ENCODE results near the gene OLFM4. TPM values are rescaled to one million over a fixed set of nuclear protein-coding genes. Genes with fewer than 3 reads are reported as not detected.

OLFM4 gene
- polyA plus RNA-seq, 2 of the 4 experiments (the other 2 are of a cell fraction) = not detected

DNA sequence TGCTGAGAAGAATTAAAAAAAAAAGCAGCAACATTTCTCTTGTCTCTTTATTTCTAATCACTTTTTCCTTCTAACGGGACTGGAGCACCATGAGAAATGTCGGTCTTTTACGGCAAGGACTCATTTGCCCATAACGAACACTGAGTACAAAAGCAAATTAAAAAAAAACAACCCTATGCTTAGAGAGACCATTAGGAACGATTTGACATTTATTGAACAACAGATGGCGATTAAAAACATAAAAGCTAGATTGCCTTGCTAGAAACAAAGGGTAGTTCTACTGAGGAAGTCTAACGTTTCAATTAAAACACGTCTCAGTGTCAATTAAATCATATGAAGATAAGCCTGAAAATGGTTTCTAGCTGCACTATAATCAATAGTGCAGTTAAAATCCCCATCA is 51.1 kb downstream of the OLFM4 start:
- CTCF ChIA-PET = no interaction called here
- DNase-seq (ENCODE audit: low read depth in 1 of 2, low spot score in 1 of 2) (no peak), ATAC-seq (no peak), FAIRE-seq (no peak)
- POLR2A ChIA-PET = no interaction called here
- no peak overlapping the region for H3K4me3 ChIP-seq
- no peaks in the 10 kb centered on the region for H3K9me3 ChIP-seq
- H3K4me2 ChIP-seq = no peak overlapping the region
- 13% methylated on average over 8 of the region's 8 CpGs for WGBS (ENCODE audit: missing lambda C conversion rate)
- TF ChIP-seq POLR2AphosphoS2 (conservative IDR thresholded peaks at IDR 0.05; ENCODE audit: low read length) = no peak
- TF ChIP-seq CBX2 (IDR thresholded peaks at IDR 0.05; ENCODE audit: borderline replicate concordance, low read depth) = no peak
- no peak for TF ChIP-seq ZFP36 (IDR thresholded peaks at IDR 0.05; ENCODE audit: borderline replicate concordance, partially characterized antibody)
- TF ChIP-seq, protein P1, sequence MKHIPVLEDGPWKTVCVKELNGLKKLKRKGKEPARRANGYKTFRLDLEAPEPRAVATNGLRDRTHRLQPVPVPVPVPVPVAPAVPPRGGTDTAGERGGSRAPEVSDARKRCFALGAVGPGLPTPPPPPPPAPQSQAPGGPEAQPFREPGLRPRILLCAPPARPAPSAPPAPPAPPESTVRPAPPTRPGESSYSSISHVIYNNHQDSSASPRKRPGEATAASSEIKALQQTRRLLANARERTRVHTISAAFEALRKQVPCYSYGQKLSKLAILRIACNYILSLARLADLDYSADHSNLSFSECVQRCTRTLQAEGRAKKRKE (CRISPR knock-in tag; IDR thresholded peaks at IDR 0.05; ENCODE audit: low read depth) = no peak
- TF ChIP-seq RARB (CRISPR knock-in tag; IDR thresholded peaks at IDR 0.05) = no peak
- no peaks in the 10 kb centered on the region for H3K4me1 ChIP-seq
- H3K27ac ChIP-seq = no peak overlapping the region

GRCh38 chr13:53088871-53089270 is 60.3 kb downstream of the OLFM4 start:
- DNase-seq (ENCODE audit: low read depth in 1 of 2, low spot score in 1 of 2) = no peak
- Histone ChIP-seq H3K27ac (no peak overlapping the region), H3K4me1 (no peaks in the 10 kb centered on the region), H3K4me2 (no peak overlapping the region), H3K4me3 (no peak overlapping the region), H3K9me3 (no peaks in the 10 kb centered on the region)
- POLR2A ChIA-PET = no interaction called here
- no peak for FAIRE-seq
- TF ChIP-seq ZSCAN20 (CRISPR knock-in tag; IDR thresholded peaks at IDR 0.05) = no peak
- TF ChIP-seq SMC3 (IDR thresholded peaks at IDR 0.05) = no peak
- WGBS (ENCODE audit: missing lambda C conversion rate) = 38% methylated on average over 3 of the region's 3 CpGs
- CTCF ChIA-PET = no interaction called here
- no peak for ATAC-seq

DNA sequence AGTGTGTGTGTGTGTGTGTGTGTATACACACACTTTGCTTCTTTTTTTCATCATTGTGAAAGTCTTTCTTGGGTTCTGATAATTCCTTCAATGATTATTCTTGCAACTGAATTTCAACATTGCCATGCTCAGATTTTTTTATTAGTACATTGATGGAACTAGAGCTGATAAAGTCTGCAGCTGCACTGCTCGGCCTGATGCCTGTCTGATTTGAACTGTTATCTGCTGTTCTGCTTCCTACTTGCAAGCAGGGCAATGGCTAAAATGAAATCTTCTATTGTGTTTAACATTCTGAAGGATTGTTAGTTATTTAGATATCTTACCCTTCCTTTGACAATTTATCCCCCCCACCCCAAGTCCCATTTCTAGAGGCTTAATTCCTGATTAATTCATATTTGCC is 61.3 kb downstream of the OLFM4 start:
- 6% methylated on average over 1 of the region's 1 CpG for WGBS (ENCODE audit: missing lambda C conversion rate)
- POLR2A ChIA-PET = interaction anchor here (0.7 kb wide), 1 partner anchor 35 kb away, joined by 3 read pairs; no protein-coding TSS in a partner anchor
- ATAC-seq = no peak

DNA sequence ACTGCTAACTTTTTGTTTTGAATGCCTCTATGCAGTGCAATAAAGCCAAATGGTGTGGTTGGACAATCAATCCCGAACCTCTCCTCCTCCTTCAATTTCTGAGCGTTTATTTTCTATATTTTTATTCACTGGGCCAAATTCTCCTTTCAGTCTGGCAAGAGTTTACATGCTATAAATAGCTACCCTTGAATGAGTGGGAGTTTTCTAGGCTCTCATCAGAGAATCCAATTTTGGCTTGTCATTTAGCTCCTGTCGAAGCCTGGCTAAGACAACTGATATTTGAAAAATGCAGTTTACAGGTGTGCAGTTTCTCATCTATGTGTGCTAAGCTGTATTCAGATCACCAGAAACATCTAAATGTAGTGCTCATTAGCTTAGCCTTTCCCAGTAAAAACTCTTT is 61.8 kb downstream of the OLFM4 start:
- POLR2A ChIA-PET = interaction anchor here (0.7 kb wide), 1 partner anchor 36 kb away, joined by 3 read pairs; no protein-coding TSS in a partner anchor
- no peaks in the 10 kb centered on the region for H3K9me3 ChIP-seq
- no peak overlapping the region for H3K27ac ChIP-seq
- H3K4me1 ChIP-seq = no peaks in the 10 kb centered on the region
- 0% methylated on average over 3 of the region's 3 CpGs for WGBS (ENCODE audit: missing lambda C conversion rate)
- CTCF ChIA-PET = interaction anchor here (1.9 kb wide), 1 partner anchor 123 kb away, joined by 5 read pairs; no protein-coding TSS in a partner anchor
- FAIRE-seq = no peak
- ATAC-seq = no peak
- no peak for DNase-seq (ENCODE audit: low read depth in 1 of 2, low spot score in 1 of 2)
- no peak for TF ChIP-seq JUNB (IDR thresholded peaks at IDR 0.05)
- no peak for TF ChIP-seq RARB (CRISPR knock-in tag; IDR thresholded peaks at IDR 0.05)
- TF ChIP-seq, protein P2, sequence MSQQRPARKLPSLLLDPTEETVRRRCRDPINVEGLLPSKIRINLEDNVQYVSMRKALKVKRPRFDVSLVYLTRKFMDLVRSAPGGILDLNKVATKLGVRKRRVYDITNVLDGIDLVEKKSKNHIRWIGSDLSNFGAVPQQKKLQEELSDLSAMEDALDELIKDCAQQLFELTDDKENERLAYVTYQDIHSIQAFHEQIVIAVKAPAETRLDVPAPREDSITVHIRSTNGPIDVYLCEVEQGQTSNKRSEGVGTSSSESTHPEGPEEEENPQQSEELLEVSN (IDR thresholded peaks at IDR 0.05; ENCODE audit: borderline replicate concordance, low read depth) = no peak
- no peak for TF ChIP-seq ESRRA (IDR thresholded peaks at IDR 0.05; ENCODE audit: borderline replicate concordance, low read length)
- no peak for TF ChIP-seq SMC3 (IDR thresholded peaks at IDR 0.05)
- no peak for TF ChIP-seq CBX8 (IDR thresholded peaks at IDR 0.05)
- TF ChIP-seq GATA3 (IDR thresholded peaks at IDR 0.05; ENCODE audit: borderline replicate concordance) = no peak
- no peak for TF ChIP-seq RAD21 (conservative IDR thresholded peaks at IDR 0.05 in 1 of 2, IDR thresholded peaks at IDR 0.05 in 1 of 2)
- TF ChIP-seq, protein P3, sequence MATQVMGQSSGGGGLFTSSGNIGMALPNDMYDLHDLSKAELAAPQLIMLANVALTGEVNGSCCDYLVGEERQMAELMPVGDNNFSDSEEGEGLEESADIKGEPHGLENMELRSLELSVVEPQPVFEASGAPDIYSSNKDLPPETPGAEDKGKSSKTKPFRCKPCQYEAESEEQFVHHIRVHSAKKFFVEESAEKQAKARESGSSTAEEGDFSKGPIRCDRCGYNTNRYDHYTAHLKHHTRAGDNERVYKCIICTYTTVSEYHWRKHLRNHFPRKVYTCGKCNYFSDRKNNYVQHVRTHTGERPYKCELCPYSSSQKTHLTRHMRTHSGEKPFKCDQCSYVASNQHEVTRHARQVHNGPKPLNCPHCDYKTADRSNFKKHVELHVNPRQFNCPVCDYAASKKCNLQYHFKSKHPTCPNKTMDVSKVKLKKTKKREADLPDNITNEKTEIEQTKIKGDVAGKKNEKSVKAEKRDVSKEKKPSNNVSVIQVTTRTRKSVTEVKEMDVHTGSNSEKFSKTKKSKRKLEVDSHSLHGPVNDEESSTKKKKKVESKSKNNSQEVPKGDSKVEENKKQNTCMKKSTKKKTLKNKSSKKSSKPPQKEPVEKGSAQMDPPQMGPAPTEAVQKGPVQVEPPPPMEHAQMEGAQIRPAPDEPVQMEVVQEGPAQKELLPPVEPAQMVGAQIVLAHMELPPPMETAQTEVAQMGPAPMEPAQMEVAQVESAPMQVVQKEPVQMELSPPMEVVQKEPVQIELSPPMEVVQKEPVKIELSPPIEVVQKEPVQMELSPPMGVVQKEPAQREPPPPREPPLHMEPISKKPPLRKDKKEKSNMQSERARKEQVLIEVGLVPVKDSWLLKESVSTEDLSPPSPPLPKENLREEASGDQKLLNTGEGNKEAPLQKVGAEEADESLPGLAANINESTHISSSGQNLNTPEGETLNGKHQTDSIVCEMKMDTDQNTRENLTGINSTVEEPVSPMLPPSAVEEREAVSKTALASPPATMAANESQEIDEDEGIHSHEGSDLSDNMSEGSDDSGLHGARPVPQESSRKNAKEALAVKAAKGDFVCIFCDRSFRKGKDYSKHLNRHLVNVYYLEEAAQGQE (IDR thresholded peaks at IDR 0.05) = no peak
- TF ChIP-seq HEYL (CRISPR knock-in tag; IDR thresholded peaks at IDR 0.05) = no peak
- TF ChIP-seq, protein P4, sequence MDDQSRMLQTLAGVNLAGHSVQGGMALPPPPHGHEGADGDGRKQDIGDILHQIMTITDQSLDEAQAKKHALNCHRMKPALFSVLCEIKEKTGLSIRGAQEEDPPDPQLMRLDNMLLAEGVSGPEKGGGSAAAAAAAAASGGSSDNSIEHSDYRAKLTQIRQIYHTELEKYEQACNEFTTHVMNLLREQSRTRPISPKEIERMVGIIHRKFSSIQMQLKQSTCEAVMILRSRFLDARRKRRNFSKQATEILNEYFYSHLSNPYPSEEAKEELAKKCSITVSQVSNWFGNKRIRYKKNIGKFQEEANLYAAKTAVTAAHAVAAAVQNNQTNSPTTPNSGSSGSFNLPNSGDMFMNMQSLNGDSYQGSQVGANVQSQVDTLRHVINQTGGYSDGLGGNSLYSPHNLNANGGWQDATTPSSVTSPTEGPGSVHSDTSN (IDR thresholded peaks at IDR 0.05) = no peak
- no peak for TF ChIP-seq EP300 (IDR thresholded peaks at IDR 0.05)
- H3K4me2 ChIP-seq = no peak overlapping the region
- no peak overlapping the region for H3K4me3 ChIP-seq

More for the DNA sequence above, 61.3 kb downstream of the OLFM4 start:
- FAIRE-seq = no peak
- no peak for DNase-seq (ENCODE audit: low read depth in 1 of 2, low spot score in 1 of 2)
- Histone ChIP-seq H3K4me2 (no peak overlapping the region), H3K4me3 (no peak overlapping the region), H3K9me3 (no peaks in the 10 kb centered on the region), H3K4me1 (no peaks in the 10 kb centered on the region), H3K27ac (no peak overlapping the region)
- TF ChIP-seq CBX2 (IDR thresholded peaks at IDR 0.05; ENCODE audit: borderline replicate concordance, low read depth) (no peak), CHD2 (IDR thresholded peaks at IDR 0.05; ENCODE audit: low read length, partially characterized antibody) (no peak), SREBF2 (IDR thresholded peaks at IDR 0.05) (no peak), HOXB5 (CRISPR knock-in tag; IDR thresholded peaks at IDR 0.05) (no peak), EP300 (IDR thresholded peaks at IDR 0.05) (no peak)
- CTCF ChIA-PET = no interaction called here
